ENCODE measurements around the gene GRM8.

GRCh38 chr7:126937171-126937570 is 315.6 kb downstream of the GRM8 start:
- TF ChIP-seq MAFK (IDR thresholded peaks at IDR 0.05; ENCODE audit: partially characterized antibody) (no peak), CTCF (IDR thresholded peaks at IDR 0.05) (no peak), BHLHE40 (IDR thresholded peaks at IDR 0.05; ENCODE audit: low read depth, low read length) (no peak), REST (IDR thresholded peaks at IDR 0.05) (no peak), POLR2AphosphoS2 (conservative IDR thresholded peaks at IDR 0.05; ENCODE audit: low read length) (no peak), EP300 (IDR thresholded peaks at IDR 0.05) (no peak), ZC3H11A (IDR thresholded peaks at IDR 0.05) (no peak), SMC3 (IDR thresholded peaks at IDR 0.05) (no peak), JUNB (IDR thresholded peaks at IDR 0.05) (no peak), JUN (IDR thresholded peaks at IDR 0.05) (no peak), SREBF2 (IDR thresholded peaks at IDR 0.05) (no peak)
- TF ChIP-seq, protein P1, sequence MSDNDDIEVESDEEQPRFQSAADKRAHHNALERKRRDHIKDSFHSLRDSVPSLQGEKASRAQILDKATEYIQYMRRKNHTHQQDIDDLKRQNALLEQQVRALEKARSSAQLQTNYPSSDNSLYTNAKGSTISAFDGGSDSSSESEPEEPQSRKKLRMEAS (IDR thresholded peaks at IDR 0.05): no peak
